Uterus (tissue), 2 donors: ENCODE data around the gene MRPL38.

Experiments
- CTCF ChIP-seq, 4 experiments: fragments of 200-600 bp in 2 of 4; fragments of 450-650 bp in 2 of 4; sonication (generic) in 2 of 4; IDR thresholded peaks; one replicate each; pipeline ENCODE4 v1.5.1; 2016 to 2019; ENCODE audit warnings: antibody characterized with exemption in 4 of 4, mild to moderate bottlenecking in 2 of 4, moderate library complexity in 1 of 4
- POLR2A ChIP-seq, 2 donors: fragments of 450-650 bp; IDR thresholded peaks; one replicate each; pipeline ENCODE4 v1.6.1; 2016; ENCODE audit warnings: antibody characterized with exemption in 2 of 2, mild to moderate bottlenecking in 1 of 2, moderate library complexity in 1 of 2

- no peak for TF ChIP-seq CTCF (IDR thresholded peaks at IDR 0.05)
- TF ChIP-seq POLR2A (IDR thresholded peaks at IDR 0.05) = no peak
Observed at GRCh38 chr17:75922963-75923874, 18.5 kb upstream of the MRPL38 start.
